GM18498 (cell line): Measurements from ENCODE around the gene NEK5.
A peak's percentile ranks its signal among the peaks of the same experiment; 100 is the strongest.
"Not testable (repeated sequence)": the region's sequence is repeated elsewhere in the genome, so short reads cannot be mapped to it uniquely, and the experiment has no call there.

Source experiments
- ATAC-seq: cut with Tn5 transposase; IDR thresholded peaks from one replicate; pipeline ENCODE4 v1.9.1; 2021; ENCODE audit warnings: mild to moderate bottlenecking, moderate library complexity; ENCODE audit not compliant: unreplicated experiment

NEK5 gene

GRCh38 chr13:52128714-52129700 lies at the start of gene NEK5:
TSS of gene NEK5 (minus strand) at chr13:52129073. CDS start at chr13:52127482, 1,591 bp downstream.
- peak; percentile 70 for ATAC-seq

DNA sequence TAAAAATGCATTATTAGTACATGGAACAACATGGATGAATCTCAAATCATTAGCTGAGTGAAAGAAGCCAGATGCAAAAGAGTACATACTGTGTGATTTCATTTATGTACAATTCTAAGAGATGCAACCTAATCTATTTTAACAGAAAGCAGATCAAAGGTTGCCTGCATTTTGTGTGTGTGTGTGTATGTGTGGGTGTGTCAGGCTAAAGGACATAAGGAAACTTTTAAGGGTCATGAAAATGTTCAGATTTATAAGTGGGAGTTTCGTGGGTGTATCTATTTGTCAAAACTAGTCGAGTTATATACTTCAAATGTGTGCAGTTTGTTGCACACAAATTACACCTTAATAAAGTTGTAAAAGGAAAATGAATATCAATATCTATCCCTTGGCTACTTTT lies 48.4 kb upstream of the NEK5 start:
- no peak for ATAC-seq

DNA sequence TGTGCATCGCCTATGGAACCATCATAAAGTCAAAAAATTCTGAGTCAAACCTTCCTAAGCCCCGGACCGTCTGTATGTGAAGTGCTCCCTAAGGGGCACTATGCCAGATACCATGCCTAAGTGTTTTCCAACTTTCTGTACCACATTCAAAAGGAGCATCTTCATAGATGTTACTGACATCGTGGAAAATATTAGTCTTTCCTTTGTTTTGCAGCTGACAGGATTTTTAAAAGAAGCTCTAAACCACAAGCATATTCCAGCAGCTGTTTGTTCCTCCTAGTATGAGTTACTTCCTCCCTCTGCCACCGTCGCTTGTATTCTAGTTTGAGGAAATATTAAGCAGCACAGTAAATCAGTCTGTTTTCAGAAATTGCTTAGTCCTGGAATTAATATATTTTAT lies 45.1 kb upstream of the NEK5 start:
- ATAC-seq = not testable (repeated sequence)

DNA sequence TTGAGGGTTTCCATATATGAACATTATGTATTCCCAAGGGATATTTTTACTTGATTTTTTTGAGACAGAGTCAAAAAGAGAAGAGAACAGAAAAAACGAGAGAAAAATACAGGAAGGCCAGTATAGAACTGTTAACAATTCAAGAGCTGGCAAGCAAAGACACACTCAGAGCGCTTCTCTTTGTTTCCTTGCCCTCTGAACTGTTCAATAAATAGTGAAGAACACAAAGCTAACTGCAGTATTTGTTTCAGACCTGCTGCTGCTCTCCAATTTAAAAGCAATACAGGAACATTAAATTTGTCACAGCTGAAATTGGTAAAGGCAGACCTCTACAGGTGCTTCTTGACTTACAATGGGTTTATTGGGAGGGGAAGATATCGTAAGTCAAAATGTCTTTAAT lies 44.5 kb upstream of the NEK5 start:
- no peak for ATAC-seq

- ATAC-seq = not testable (repeated sequence)
These were observed 42.8 kb upstream of the NEK5 start for GRCh38 chr13:52171686-52172085.

- not testable (repeated sequence) for ATAC-seq
These were observed 42.0 kb upstream of the NEK5 start for GRCh38 chr13:52170828-52171391.

GRCh38 chr13:52169839-52170238 lies 41.0 kb upstream of the NEK5 start:
- no peak for ATAC-seq

DNA sequence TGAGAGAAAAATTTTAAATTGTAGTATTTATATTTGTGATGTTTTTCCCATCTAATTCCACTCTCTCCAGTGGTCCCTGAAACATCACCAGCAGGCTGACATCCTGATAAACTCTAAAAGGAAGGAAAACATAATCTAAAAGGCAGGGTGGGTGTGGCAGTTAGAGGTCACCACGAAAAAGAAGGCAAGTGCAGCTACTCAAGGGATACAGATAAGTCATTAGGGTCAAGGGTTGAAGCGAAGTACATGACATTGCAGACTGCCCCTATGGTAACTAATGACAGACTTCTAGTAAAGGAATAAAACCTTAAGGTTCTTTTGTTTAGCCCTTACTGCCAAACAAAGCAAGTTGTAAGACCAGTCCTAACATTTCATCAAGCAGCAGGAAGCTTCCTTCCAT lies 36.5 kb upstream of the NEK5 start:
- no peak for ATAC-seq

- ATAC-seq = no peak
These were observed 36.1 kb upstream of the NEK5 start for GRCh38 chr13:52164989-52165388.

DNA sequence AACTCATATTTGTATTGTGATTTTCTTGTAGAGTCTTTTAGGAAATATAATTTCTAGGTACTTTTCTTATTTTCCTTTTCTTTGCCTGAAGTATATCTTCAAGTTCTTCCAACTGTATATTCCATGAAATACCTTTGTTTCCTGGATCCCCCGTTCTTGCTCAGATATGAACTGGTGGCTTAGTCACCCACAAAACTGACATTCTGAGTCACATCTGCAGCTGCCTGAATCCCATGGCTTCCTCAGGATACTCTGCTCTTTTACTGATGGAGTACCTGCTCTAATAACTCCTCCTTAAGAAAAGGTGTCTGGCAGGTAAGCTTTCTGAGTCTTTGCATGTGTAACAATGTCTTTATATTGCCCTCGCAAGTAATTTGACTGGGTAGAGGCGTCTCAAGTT lies 35.0 kb upstream of the NEK5 start:
- not testable (repeated sequence) for ATAC-seq

- no peak for ATAC-seq
These were observed 33.6 kb upstream of the NEK5 start for GRCh38 chr13:52162279-52163101.

DNA sequence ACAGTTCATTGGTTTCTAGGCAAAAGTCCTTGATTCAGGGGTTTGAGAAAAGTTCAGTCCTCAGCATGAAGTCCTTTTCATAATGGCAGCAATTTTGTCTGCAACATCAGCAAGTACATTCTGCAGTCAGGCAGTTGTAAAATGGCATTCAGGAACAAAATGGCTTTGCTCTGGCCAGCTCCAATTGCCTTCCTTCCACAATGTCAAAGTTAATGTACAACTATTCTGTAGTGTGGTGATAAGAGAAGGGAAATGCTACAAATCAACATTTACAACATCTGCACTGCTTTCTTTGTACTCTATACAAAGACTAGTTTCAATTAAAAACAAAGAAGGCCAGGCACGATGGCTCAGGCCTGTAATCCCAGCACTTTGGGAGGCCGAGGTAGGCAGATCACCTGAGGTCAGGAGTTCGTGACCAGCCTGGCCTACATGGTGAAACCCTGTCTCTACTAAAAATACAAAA lies 32.3 kb upstream of the NEK5 start:
- ATAC-seq = no peak

DNA sequence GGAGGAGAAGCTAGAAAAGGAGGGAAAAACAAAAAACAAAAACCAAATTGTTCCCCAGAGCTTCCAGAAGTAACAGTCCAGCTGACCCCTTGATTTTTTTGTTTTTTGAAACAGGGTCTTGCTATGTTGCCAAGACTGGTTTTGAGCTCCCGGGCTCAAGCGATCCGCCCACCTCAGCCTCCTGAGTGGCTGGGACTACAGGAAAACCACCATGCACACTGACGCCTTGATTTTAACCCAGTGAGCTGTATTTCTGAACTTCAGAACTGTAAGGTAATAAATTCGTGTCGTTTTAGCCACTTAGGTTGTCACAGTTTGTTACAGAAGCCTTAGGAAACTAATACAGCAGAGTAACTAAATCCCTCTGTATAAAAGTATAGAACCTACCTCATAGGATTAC lies 31.6 kb upstream of the NEK5 start:
- no peak for ATAC-seq

GRCh38 chr13:52160053-52160452 lies 31.2 kb upstream of the NEK5 start:
- ATAC-seq = no peak

GRCh38 chr13:52159159-52159982 lies 30.5 kb upstream of the NEK5 start, which contains the start of gene NEK3:
TSS of gene NEK3 (minus strand) at chr13:52159597. CDS start at chr13:52156191, 3,406 bp downstream.
- ATAC-seq = peak; percentile 85

DNA sequence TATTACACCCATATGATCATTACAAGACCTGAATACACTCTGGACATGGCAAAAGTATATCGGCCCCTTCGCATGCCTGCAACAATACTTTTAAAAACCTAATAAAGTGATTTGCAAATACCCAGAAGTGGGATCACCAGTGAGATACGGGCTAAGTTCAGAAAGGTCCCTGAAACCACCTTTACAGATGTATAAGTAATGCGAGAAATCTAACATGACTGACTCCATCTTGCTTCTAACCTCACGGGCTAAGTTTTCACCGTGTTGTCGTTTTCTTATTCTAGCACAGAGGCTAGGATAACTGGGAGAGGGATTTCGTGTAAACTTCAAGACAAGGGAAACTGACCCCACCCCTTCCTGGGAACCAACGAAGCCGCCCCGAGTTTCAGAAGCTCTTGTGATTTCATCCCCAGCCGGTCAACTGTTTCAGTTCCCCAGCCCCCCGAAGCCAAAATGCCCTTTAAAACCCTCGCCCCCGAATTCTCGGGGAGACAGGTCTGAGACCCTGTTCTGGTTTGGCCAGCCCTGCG lies 29.8 kb upstream of the NEK5 start:
- peak; percentile 42 for ATAC-seq

DNA sequence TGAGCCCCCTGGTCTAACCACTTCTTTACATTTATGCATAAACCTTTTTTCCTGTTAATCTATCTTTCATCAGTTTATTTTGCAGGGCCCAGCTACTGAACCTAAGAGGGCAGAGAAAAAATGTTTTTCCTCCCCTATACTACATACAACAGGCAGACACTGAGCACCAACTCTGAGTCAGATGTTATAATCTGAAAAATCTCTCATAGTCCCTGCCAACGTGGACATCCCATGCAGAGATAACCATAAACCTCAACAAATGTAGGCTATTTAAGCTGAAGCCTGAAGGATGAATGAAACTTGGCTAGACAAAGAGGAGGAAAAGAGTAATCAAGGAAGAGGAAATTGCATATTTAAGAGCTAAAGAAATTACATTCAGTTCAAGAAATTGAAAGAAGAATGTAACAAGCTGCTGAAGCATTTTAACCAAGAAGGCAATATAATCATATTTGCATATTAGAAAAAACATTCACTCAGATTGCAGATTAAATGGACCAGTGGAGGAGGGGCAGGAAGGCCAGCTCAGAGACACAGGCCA lies 27.9 kb upstream of the NEK5 start:
- ATAC-seq = no peak

DNA sequence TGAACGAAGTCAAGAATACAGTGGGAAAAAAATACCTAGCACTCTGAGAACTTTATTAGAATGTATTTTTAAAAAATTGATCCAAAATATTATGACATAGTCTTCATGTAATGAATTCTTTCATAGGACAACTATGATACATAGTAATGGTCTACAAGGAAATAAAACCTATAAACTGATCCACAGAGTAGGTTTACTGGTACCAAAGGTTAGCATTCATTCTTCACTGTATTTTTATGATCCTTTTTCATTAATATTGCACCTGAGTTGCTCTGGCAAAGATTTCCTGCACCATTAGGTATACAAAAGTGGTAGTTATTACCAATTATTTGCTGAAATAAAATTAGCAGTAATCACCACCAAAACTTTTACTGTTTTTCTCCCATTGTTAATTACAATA lies 26.3 kb upstream of the NEK5 start:
- no peak for ATAC-seq

DNA sequence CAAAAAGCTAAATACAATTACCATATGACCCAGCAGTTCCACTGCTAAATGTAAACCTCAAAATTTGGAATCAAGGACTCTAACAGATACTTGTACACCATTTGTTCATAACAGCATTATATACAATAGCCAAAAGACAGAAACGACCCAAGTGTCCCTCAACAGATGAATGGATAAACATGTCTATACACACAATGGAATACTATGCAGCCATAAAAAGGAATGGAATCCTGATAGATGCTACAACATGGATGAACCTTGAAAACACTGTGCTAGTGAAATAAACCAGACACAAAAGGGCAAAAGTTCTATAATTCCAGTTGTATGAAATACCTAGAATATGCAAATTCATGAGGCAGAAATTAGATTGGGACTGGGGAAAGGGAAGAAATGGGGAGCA lies 18.4 kb upstream of the NEK5 start:
- ATAC-seq = no peak

DNA sequence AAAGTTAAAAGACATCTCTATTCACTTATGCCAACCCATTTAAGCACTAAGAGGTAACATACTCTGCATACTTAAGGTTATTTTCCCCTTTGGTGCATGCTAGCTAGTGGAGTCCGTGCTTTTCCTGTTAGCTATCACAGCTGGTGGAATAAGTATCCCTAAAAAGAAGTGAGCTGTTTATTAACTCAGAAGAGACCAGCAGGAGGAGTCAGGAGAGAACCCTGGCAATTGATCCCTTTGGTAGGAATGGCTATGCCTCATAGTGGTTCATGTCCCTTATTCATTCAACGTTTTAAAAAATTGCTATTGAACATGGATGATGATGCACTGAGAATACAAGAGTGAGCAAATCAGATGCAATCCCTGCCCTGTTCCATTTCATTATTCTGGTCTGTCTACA lies 12.4 kb upstream of the NEK5 start:
- ATAC-seq = no peak
